HG03025 (cell line): ENCODE data around the gene MPHOSPH9.
"Not testable (repeated sequence)": the region's sequence is repeated elsewhere in the genome, so short reads cannot be mapped to it uniquely, and the experiment has no call there.

ENCODE experiments used
- ATAC-seq: cut with Tn5 transposase; IDR thresholded peaks from one replicate; pipeline ENCODE4 v1.9.1; 2021; ENCODE audit warnings: mild to moderate bottlenecking, moderate library complexity; ENCODE audit not compliant: unreplicated experiment, low FRiP score

The MPHOSPH9 gene

GRCh38 chr12:123258593-123258992 is 25.7 kb upstream of the MPHOSPH9 start:
- ATAC-seq = no peak

- ATAC-seq = no peak
Observed at GRCh38 chr12:123254853-123255446, 22.0 kb upstream of the MPHOSPH9 start.

GRCh38 chr12:123253641-123254459 is 20.9 kb upstream of the MPHOSPH9 start:
- ATAC-seq = no peak

- ATAC-seq = not testable (repeated sequence)
Observed at GRCh38 chr12:123252365-123252764, 19.4 kb upstream of the MPHOSPH9 start.

GRCh38 chr12:123251403-123252076 is 18.6 kb upstream of the MPHOSPH9 start:
- ATAC-seq = no peak

- no peak for ATAC-seq
Observed at GRCh38 chr12:123250471-123251383, 17.8 kb upstream of the MPHOSPH9 start.

GRCh38 chr12:123248996-123249741 is 16.2 kb upstream of the MPHOSPH9 start:
- not testable (repeated sequence) for ATAC-seq

- ATAC-seq = not testable (repeated sequence)
Observed at GRCh38 chr12:123248129-123248528, 15.2 kb upstream of the MPHOSPH9 start.

- no peak for ATAC-seq
Observed at GRCh38 chr12:123245678-123246077, 12.7 kb upstream of the MPHOSPH9 start.

- ATAC-seq = no peak
Observed at GRCh38 chr12:123243671-123244262, 10.8 kb upstream of the MPHOSPH9 start.

- ATAC-seq = no peak
Observed at GRCh38 chr12:123242116-123242904, 9.4 kb upstream of the MPHOSPH9 start.

GRCh38 chr12:123238961-123239360 is 6.0 kb upstream of the MPHOSPH9 start:
- ATAC-seq = no peak

- no peak for ATAC-seq
Observed at GRCh38 chr12:123238330-123238682, 5.4 kb upstream of the MPHOSPH9 start.

GRCh38 chr12:123237646-123238329 is 4.8 kb upstream of the MPHOSPH9 start:
- no peak for ATAC-seq

- ATAC-seq = peak; percentile 20
Observed at GRCh38 chr12:123233505-123234308, 766 bp upstream of the MPHOSPH9 start.

- no peak for ATAC-seq
Observed at GRCh38 chr12:123232472-123232806, 502 bp downstream of the MPHOSPH9 start.

- ATAC-seq = no peak
Observed at GRCh38 chr12:123231931-123232330, 1.0 kb downstream of the MPHOSPH9 start.
